ENCODE data around the gene TERB2. TPM values are rescaled to one million over a fixed set of nuclear protein-coding genes. Genes with fewer than 3 reads are reported as not detected.
"Not testable (repeated sequence)": the region's sequence is repeated elsewhere in the genome, so short reads cannot be mapped to it uniquely, and the experiment has no call there.

TERB2 gene, protein sequence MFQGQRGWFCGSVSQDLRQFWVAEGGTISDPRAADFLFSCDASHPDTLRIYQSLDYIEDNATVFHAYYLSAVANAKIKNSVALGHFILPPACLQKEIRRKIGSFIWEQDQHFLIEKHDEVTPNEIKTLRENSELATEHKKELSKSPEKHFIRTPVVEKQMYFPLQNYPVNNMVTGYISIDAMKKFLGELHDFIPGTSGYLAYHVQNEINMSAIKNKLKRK
- total RNA-seq, result not detected

DNA sequence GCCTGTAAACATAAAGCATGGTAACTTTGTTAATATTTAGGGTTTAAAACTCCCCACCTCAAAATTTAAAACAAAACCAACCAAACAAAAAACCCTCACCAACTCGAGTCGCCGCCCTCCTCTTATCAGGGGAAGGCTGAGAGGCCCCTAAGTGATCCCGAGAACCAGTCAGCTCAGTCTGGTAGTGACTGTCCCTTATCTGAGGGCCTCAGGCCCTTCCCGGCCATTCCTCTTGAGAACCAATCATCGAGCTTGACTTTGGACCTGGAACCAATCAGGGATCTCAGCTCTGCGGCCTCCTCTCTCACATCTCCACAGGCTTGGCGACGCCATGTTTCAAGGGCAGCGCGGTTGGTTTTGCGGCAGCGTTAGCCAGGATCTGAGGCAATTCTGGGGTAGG lies at the start of gene TERB2:
Gene TERB2 (plus strand): TSS at position 300 of the 400 bp plus-strand sequence. CDS start 32 bp downstream, at position 332.
- Histone ChIP-seq H3K9me3 (no peaks in the 10 kb centered on the region), H3K4me3 (no peak within 1 kb of the TSS), H3K36me3 (no peaks in the 10 kb centered on the region), H3K27me3 (no peaks in the 10 kb centered on the region), H3K27ac (no peak within 1 kb of the TSS), H3K4me1 (no peaks in the 10 kb centered on the region)
- no peak for DNase-seq (ENCODE audit: low spot score in 2 of 2)
- TF ChIP-seq EP300 (IDR thresholded peaks at IDR 0.05) (no peak), POLR2A (IDR thresholded peaks at IDR 0.05) (no peak)
- TF ChIP-seq, protein P1, sequence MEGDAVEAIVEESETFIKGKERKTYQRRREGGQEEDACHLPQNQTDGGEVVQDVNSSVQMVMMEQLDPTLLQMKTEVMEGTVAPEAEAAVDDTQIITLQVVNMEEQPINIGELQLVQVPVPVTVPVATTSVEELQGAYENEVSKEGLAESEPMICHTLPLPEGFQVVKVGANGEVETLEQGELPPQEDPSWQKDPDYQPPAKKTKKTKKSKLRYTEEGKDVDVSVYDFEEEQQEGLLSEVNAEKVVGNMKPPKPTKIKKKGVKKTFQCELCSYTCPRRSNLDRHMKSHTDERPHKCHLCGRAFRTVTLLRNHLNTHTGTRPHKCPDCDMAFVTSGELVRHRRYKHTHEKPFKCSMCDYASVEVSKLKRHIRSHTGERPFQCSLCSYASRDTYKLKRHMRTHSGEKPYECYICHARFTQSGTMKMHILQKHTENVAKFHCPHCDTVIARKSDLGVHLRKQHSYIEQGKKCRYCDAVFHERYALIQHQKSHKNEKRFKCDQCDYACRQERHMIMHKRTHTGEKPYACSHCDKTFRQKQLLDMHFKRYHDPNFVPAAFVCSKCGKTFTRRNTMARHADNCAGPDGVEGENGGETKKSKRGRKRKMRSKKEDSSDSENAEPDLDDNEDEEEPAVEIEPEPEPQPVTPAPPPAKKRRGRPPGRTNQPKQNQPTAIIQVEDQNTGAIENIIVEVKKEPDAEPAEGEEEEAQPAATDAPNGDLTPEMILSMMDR (IDR thresholded peaks at IDR 0.05), result no peak
- 91 to 96% methylated on average over 13 of the region's 13 CpGs for WGBS, 2 donors

DNA sequence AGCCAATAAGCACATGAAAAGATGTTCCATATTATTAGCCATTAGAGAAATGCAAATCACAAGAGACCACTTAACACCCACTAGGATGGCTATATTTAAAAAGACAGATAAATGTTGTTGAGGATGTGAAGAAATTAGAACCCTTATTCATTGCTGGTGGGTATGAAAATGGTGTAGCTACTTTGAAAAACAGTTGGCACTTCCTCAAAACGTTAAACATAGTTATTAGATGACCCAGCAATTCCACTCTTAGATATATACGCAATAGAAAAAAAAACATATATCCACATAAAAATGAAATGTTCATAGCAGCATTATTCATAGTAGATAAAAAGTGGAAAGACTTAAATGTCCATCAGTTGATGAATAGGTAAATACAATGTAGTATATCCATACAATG lies 47.1 kb upstream of the TERB2 start:
- no peak for DNase-seq (ENCODE audit: low spot score in 2 of 2)
- 52 to 55% methylated on average over 2 of the region's 2 CpGs for WGBS, 2 donors
- Histone ChIP-seq H3K4me1 (no peaks in the 10 kb centered on the region), H3K9me3 (no peaks in the 10 kb centered on the region), H3K27me3 (no peaks in the 10 kb centered on the region), H3K4me3 (no peak overlapping the region), H3K27ac (no peak overlapping the region), H3K36me3 (no peaks in the 10 kb centered on the region)
- no peak for TF ChIP-seq EP300 (IDR thresholded peaks at IDR 0.05)
- TF ChIP-seq, protein P1 (IDR thresholded peaks at IDR 0.05), result no peak
- no peak for TF ChIP-seq POLR2A (IDR thresholded peaks at IDR 0.05)

DNA sequence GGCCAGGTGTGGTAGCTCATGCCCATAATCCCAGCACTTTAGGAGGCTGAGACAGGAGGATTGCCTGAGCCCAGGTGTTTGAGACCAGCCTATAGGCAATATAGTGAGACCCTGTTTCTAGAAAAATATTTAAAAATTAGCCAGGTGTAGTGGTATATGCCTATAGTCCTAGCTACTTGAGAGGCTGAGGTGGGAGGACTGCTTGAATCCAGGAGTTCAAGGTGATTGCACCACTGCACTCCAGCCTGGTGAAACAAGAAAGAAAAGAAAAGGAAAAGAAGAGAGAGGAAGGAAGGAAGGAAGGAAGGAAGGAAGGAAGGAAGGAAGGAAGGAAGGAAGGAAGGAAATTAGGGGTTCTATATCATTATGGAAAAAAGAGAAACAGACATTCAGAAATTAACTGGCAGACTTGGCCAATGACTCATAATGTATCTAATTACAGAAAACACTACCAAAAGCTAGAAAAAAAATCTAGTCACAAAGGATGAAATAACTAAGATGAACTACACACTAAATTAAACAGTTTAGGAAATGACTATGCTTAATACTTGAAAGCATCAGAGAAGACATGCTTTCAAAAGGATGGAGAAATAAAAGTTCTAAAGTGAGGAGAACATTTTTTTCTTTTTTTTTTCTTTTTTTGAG lies 45.4 kb upstream of the TERB2 start:
- no peak for DNase-seq (ENCODE audit: low spot score in 2 of 2)
- H3K4me3 ChIP-seq, result no peak overlapping the region
- no peaks in the 10 kb centered on the region for H3K36me3 ChIP-seq
- H3K27me3 ChIP-seq, result no peaks in the 10 kb centered on the region
- H3K27ac ChIP-seq, result no peak overlapping the region
- TF ChIP-seq, protein P1 (IDR thresholded peaks at IDR 0.05), result no peak
- TF ChIP-seq POLR2A (IDR thresholded peaks at IDR 0.05) (no peak), EP300 (IDR thresholded peaks at IDR 0.05) (no peak)
- no peaks in the 10 kb centered on the region for H3K4me1 ChIP-seq
- no peaks in the 10 kb centered on the region for H3K9me3 ChIP-seq

DNA sequence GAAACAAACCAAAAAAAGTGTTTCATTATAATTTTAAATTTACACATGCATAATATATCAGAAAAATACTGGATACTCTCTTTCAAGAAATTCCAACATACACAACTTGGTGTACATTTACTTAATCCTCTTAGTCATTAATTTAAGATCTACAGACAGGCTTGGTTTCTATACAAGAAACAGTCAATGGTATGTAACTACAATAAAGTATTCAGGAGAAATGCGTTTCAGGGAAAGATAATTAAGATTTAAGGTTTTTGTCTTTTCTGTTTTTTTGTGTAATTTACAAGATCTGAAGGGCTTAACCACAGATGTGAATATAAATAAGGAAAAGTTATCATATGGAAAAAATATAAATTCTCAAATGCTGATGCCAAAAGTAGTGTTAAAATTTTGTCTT lies 44.3 kb upstream of the TERB2 start:
- H3K4me3 ChIP-seq; H3K9me3 ChIP-seq; H3K27ac ChIP-seq; DNase-seq (ENCODE audit: low spot score in 2 of 2); H3K4me1 ChIP-seq; H3K36me3 ChIP-seq; H3K27me3 ChIP-seq: not testable (repeated sequence)
- 73 to 82% methylated on average over 1 of the region's 1 CpG for WGBS, 2 donors

DNA sequence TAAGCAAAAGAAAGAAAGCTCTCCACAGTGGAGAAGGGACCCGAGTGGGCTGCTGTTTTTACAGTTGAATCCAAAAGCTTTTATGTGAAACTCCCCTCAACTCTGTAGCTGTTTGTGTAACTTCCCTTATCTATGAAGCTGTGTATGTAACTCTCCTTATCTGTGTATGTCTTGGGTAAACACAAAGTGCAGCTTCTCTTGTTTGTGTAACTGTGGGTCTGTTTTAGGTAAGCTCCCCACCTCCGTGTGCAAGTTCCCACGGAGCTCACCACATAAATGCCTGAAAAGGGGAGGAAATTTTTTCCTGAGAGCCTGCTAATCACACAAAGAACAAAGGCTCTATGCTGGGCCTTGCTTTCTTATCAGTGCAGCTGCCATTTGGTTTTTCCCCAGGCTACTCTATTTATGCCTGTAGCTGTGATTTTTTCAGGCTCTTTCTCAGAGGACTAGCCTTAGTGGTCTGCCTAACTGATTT lies 43.5 kb upstream of the TERB2 start:
- H3K36me3 ChIP-seq; H3K4me1 ChIP-seq; H3K27me3 ChIP-seq; DNase-seq (ENCODE audit: low spot score in 2 of 2); H3K9me3 ChIP-seq; H3K27ac ChIP-seq; H3K4me3 ChIP-seq: not testable (repeated sequence)
- 35 to 39% methylated on average over 3 of the region's 3 CpGs for WGBS, 2 donors

DNA sequence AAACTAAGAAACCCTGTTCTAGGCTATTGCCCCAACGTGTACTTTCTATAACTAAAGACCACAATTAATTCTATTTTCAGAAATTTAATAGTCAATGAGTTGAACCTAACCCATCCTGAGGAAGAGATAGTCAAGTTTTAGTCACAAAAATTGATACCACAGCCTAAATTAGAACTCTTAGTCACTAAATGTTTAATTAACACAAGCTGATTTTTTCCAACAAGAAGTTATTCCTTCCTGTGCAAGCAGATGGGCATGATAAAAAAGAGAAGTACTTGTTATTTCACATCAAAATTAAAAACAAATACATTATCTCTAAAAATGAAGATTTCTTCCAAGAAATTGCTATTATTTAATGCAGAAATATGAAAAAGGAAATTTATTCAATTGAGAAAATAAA lies 38.4 kb upstream of the TERB2 start:
- DNase-seq (ENCODE audit: low spot score in 2 of 2), result no peak
- no peak overlapping the region for H3K4me3 ChIP-seq
- no peaks in the 10 kb centered on the region for H3K9me3 ChIP-seq
- H3K27ac ChIP-seq, result no peak overlapping the region
- H3K36me3 ChIP-seq, result no peaks in the 10 kb centered on the region
- H3K27me3 ChIP-seq, result no peaks in the 10 kb centered on the region
- 67 to 80% methylated on average over 1 of the region's 1 CpG for WGBS, 2 donors
- TF ChIP-seq EP300 (IDR thresholded peaks at IDR 0.05) (no peak), POLR2A (IDR thresholded peaks at IDR 0.05) (no peak)
- TF ChIP-seq, protein P1 (IDR thresholded peaks at IDR 0.05), result no peak
- no peaks in the 10 kb centered on the region for H3K4me1 ChIP-seq

DNA sequence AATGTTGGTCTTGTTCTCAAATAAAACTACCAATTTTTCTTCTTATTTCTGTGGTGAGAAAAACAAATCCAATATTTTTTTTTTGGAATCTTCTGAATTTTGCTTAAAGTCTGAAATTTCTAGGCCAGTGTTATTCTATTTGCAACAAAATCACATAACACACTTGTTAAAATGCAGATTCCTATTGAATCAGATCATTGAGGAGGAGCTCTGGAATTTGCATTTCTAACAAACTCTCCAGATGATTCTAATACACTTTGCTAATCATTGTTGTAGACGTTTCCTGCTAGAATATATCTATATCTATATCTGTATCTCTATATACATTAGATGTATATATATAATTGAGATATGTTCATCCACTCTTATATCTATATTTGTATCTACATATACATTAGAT lies 27.8 kb upstream of the TERB2 start:
- H3K36me3 ChIP-seq; H3K9me3 ChIP-seq; H3K27me3 ChIP-seq; DNase-seq (ENCODE audit: low spot score in 2 of 2); H3K4me1 ChIP-seq; H3K27ac ChIP-seq; H3K4me3 ChIP-seq: not testable (repeated sequence)
- 37 to 47% methylated on average over 1 of the region's 1 CpG for whole genome bisulfite sequencing, 2 donors

DNA sequence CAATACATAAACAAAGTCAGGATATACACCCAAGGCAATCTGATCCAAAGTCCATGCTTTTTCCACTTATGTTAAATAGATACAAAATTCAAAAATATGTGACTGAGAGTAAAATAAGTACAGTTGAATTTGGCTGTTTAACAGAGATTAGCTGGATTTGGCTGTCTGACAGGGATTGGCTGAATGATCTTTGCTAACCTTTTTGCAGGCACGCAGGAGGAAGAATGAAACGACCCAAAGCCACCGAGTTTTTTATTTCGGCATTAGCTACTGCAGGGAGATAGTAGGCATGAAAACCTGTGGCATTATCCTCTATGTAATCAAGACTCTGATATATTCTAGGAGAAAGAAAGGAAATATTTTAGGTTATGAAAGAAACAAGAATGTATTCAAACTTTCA lies 26.2 kb upstream of the TERB2 start:
- 41 to 59% methylated on average over 4 of the region's 4 CpGs for whole genome bisulfite sequencing, 2 donors
- not testable (repeated sequence) for H3K4me1 ChIP-seq; H3K27me3 ChIP-seq; H3K4me3 ChIP-seq; DNase-seq (ENCODE audit: low spot score in 2 of 2); H3K27ac ChIP-seq; H3K36me3 ChIP-seq; H3K9me3 ChIP-seq

DNA sequence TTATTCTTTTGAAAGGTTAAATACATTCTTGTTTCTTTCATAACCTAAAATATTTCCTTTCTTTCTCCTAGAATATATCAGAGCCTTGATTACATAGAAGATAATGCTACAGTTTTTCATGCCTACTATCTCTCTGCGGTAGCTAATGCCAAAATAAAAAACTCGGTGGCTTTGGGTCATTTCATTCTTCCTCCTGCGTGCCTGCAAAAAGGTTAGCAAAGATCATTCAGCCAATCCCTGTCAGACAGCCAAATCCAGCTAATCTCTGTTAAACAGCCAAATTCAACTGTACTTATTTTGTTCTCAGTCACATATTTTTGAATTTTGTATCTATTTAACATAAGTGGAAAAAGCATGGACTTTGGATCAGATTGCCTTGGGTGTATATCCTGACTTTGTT lies 1.8 kb downstream of the TERB2 start:
- H3K4me3 ChIP-seq; H3K27me3 ChIP-seq; H3K27ac ChIP-seq; H3K36me3 ChIP-seq; H3K9me3 ChIP-seq; H3K4me1 ChIP-seq; DNase-seq (ENCODE audit: low spot score in 2 of 2): not testable (repeated sequence)
- 30 to 46% methylated on average over 3 of the region's 3 CpGs for WGBS, 2 donors

All from tibial nerve (tissue), 4 donors.